Activated T-cell treated with anti-CD3 and anti-CD28 coated beads for 4 hours (primary cell): Measurements from ENCODE around the gene CCDC146.
A peak's percentile ranks its signal among the peaks of the same experiment; 100 is the strongest.
"Not testable (repeated sequence)": the region's sequence is repeated elsewhere in the genome, so short reads cannot be mapped to it uniquely, and the experiment has no call there.

Source experiments
- DNase-seq: peaks from one replicate; pipeline ENCODE4 v3.0.0-alpha.2; 2020

Gene CCDC146

DNA sequence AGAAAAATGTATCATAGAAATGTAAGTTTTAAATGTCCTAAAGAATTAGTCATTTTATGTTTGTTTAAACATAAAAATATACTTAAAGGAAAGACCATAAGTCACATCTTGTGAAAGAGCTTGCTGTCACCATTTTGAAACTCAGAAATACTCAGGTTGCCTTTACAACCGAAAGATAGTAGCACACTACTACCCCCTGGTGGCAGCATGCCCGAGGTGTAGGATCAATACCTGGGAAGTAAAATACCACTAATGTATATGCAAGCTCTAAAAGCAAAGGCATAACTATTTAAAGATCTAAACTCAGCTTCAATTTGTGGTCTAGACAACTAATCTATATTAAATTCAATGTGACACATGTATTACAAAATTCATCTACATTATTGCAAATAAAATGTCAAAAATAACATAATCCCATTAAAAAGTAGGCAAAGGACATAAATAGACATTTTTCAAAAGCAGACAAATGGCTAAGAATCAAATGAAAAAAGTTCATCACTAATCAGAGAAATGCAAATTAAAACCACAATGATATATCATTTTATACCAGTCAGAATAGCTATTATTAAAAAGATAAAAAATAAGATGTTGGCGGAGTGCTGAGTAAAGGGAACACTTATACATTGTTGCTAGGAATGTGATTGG, 124.9 kb downstream of the CCDC146 start:
- peak; percentile 87 for DNase-seq

- DNase-seq, result no peak
Measured at GRCh38 chr7:77248154-77248553, 125.7 kb downstream of the CCDC146 start.

DNA sequence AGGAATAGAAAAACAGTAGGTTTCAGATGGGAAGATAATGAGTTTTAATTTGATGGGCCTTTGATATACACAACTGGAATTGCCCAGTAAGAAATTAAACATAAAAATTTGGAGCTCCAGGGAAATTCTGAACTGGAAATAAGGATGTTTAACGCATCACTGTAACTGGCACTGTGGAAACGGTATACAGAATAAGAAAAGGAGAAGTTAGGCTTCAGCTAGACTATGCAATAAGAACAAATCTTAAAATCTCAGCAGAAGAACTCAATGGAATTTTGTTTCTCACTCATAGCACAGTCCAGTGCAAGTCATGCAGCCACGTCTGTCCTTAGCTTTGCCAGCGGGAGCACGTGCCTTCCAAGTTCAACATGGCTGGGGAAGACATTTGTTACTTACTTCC, 130.1 kb downstream of the CCDC146 start:
- DNase-seq, result no peak

- DNase-seq, result no peak
Measured at GRCh38 chr7:77253151-77253550, 130.7 kb downstream of the CCDC146 start.

DNA sequence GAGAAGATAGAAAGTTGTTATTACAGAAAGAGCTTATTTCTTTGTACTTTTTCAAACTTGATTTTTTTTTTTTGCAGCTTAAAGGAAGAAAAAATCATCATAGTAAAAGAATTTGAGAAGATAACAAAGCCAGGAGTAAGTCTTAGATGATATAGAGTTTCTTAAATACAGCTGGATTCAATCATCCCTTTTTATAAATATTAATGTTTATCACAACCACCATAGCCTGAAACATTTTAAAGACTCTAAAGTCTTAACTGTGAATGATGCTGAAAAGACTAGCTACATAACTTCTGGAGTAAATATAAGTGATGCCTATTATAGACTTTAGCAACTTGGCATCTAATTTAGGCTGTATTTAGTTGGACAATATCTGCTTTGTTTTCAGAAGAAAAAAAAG, 132.0 kb downstream of the CCDC146 start:
- DNase-seq, result no peak

DNA sequence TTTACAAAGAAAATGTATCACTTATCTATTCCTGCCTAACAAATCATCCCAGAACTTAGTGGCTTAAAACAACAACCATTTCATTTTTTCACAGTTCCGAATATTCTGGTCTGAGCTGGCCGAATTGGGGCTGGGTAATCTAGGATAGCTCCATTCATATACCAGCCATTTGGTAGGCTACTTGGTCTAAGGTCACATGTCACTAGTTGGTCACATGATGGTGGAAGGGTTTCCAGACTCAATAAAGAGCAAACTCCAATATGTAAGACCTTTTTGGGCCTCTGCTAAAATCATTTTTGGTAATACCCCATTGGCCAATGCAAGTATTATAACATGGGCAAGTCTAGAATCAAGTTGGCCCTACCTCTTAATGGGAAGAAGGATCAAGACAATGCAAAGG, 132.5 kb downstream of the CCDC146 start:
- no peak for DNase-seq

DNA sequence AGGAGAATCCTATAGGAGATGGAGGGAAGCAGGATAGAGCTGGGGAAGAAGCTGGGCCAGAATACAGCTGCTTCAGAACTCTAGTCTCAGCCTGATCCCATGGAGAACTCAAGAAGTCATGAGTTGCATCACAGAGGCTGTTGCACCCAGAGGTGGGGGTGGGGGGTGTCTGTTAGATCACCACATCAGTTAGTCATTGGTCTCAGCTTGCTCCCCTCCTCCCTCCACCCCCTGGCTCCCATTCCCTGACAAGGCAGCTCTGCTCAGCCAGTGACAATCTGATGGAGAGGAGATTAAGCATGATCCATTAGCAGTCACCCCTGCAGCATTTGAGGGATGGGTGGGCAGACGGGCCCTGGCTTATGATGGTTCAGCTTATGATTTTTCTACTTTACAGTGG, 135.6 kb downstream of the CCDC146 start:
- DNase-seq, result no peak

DNA sequence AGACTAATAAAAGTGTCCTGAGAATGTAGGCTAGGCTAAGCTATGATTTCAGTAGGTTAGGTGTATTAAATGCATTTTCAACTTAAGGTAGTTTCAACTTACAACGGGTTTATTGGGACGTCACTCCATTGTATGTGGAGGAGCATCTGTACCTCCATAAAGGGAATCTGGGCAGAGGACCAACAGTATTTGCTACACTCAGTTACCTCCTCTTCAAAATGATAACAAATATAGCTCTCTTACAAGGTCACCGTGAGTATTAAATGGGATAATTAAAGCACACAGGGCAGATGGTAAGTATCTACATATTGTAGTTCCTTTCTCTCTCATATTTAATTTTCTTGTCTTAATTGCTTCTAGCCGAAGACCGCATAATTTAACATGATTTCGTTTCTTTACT, 136.2 kb downstream of the CCDC146 start:
- no peak for DNase-seq

DNA sequence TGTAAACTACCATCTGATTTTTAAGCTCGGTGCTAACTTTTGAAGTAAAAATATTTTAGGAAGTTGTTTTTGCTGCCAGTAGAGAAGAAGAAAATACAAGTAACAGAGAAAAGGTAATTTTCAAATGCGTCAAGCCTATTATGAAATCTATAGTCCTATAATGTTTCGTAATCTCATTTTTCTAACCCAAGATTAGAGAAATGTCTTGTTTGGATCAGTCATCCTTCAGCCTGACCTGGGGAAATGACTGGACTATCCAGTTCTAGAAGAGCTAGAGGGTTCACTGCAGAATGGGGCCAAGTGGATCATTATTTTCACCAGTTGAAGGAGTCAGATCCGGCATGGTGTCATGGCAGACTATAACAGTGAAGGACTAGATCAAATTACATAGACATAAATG, 139.9 kb downstream of the CCDC146 start:
- DNase-seq, result no peak

DNA sequence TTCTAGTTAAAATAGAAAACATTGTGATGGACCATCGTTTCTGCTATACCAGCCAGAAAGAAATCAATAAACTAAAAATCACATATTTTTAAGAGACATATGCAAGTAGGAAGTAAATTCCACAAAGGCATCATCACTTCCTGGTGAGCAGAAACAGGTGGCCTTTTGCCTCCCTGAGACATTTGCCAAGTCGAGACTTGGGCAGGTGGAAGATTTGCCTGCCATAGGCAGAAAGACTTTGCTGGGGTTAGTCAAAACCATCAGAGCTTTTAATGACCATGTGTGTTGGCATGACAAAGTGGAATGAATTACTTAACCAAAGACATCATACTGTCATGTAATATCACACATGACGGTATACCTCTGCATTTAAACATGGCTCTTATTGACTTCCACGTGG, 143.3 kb downstream of the CCDC146 start:
- no peak for DNase-seq

DNA sequence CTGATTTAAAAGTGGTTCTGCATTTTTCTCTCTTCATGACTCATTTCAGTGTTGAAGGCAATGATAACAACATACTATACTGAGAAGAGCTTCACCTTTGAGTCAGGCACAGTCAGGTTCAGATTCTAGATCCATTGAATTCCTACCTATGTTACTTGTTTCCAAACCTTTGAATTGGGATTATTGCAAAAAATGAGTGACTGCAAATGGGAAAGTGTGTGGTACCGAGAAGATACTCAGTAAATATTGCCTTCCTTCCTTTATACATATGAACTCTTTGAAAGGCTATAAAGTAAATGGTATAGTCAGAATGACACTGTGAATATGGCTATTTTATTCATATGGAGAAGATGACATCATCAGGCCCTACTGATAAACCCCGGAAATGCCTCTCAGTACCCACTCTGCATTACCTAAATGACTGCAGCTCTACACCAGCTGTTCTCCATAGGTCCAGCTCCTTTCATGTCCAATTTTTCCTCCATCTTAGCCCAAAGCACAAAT, 143.9 kb downstream of the CCDC146 start:
- no peak for DNase-seq

DNA sequence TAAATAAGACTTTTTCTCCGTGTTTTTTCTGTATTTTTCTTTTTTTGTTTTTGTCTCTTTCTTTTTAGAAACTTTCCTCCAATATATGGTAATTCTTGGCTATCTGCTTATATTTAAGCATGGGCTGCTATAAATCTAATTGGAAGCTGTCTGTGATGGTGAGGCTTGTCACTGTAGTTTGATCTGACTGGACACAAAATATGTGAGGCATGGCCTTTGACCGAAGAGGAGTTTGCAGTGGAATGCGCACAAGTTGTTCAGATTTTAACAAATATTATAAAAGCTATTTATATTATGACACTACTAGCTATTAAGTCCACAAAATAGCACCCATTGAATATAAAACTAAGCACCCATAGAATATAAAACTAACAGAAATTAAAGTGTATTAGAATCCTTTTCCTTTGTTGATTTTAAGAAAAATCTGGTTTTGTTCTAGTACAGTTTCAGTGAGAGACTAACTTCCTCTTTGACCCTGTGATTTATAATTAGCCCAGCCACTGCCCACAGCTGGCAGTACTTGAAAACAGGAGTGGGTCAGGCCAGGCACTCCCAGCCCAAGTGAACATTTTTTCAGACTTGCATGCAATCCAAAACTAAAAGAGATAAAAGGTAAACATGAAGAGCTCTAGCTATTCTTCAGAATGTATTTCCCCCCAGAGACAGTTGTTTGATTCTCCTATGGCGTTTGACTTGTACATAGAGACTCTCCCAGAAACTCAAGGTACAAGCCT, 147.1 kb downstream of the CCDC146 start:
- no peak for DNase-seq

DNA sequence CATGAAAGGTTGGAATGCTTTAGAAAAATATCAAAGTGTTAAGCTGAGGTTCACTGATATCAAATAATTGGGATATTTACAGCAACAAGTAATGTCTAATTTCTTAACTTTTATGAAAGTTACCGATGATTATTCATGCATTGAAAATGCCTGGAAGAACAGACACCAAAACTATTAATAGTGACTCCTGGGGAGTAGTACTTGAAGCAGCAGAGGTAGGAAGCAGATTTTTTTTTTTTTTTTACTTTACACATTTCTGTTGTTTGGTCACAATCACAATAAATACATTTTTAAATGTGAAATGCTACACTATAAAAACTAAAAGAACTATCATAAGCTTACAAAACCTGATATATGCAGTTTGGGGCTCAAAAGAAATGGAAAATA, 147.7 kb downstream of the CCDC146 start:
- no peak for DNase-seq

- no peak for DNase-seq
Measured at GRCh38 chr7:77271766-77272165, 149.4 kb downstream of the CCDC146 start.

GRCh38 chr7:77275663-77276062, 153.2 kb downstream of the CCDC146 start:
- not testable (repeated sequence) for DNase-seq

DNA sequence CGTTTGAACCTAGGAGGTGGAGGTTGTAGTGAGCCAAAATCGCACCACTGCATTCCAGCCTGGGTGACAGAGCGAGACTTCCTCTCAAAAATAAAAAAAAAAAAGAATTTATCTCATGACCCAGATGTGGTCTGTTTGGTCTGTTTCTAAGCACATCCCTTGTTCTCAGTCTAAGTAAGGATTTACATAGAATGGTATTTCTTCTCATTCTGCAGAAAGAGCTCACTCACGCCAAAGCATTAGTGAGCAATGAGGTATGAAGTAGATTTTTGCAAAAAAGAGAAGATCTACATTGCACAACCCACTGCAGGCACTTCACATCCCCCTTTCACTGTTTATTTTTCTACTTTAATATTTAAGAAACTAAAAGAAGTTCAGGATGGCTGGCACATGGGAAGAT, 153.7 kb downstream of the CCDC146 start:
- DNase-seq, result no peak

GRCh38 chr7:77281780-77282478, 159.5 kb downstream of the CCDC146 start:
- no peak for DNase-seq

DNA sequence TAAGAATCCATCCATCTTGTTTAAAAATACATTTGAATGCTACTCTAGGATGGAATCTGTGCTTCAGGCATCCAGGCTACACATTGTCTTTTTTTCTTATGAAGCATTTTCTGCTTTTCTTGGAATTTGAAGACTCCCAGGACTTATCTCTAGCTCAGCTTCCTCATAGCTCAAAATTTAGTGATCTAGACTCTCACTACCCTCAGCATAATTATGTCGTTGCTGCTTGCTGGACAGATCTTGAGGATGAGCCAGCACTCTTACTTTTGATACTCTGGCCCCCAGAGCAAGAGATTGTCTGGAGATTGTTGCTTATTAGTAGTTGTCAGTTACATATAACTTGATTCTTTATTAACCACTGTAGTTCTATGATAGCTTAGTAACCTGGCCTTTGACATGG, 160.5 kb downstream of the CCDC146 start:
- no peak for DNase-seq

- DNase-seq, result no peak
Measured at GRCh38 chr7:77284005-77284404, 161.6 kb downstream of the CCDC146 start.

DNA sequence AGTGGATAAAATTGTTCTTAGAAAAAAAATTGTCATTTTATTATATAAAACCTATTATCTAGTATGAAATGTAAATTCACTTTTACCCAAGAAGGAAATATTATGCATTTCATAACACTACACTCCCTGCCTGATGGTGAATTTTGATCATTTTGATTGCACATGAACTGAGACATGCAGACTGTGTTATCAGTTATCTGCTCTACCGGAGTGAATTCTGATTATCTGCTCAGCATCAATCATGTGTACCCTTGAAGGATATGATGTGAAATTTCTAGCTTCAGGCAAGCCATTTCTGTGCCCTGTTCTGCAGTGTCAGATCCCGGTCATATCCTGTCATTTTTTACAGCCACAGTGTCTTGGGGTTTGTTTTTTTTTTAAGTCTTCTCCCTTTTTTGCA, 162.2 kb downstream of the CCDC146 start:
- no peak for DNase-seq

DNA sequence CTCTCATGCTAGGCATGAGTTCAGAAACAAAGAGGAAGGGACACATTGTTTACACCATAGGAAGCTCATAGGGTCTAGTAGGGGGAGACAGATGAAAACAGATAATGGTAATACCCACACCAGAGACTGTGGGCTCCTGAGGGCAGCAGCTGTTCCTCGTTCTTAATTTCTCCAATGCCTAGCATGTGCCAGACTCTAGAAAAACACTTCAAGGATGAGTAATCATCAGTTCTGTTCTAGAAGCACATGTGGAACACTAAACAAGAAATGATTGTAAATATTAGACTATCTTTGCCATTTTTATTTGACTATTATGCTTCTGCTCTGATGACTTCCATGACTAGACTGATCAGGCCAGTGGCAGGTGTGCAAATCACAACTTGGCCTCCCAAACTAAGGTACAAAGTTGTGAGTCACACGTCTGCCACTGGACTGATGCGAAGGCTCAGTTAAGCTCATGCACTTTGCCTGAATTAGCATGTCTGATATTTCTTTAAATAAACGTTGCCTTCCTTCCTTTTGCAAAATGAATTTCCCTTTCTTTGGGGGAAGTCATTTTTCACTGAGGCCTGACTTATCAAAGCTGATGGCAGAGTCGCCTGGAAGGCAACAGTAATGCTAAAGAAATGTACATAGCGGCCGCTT, 166.4 kb downstream of the CCDC146 start:
- no peak for DNase-seq

DNA sequence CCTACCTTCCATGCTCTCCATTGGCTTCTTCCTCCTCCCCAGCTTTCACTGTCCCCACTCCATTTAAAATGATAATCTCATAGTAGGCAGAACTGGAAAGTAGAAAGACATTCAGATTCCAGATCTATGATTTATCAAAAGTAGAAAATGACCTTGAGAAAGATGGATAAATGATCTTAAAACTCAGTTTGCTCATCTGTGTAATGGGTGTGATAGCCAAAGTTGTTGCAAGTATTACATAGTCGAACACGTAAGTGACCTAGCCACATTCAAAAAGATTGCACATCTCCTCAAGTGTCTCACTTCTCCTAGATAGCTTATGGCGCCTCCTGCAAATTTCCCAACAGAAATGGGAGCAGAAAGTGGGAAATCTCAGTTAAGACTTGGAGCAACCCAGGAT, 167.0 kb downstream of the CCDC146 start:
- no peak for DNase-seq

DNA sequence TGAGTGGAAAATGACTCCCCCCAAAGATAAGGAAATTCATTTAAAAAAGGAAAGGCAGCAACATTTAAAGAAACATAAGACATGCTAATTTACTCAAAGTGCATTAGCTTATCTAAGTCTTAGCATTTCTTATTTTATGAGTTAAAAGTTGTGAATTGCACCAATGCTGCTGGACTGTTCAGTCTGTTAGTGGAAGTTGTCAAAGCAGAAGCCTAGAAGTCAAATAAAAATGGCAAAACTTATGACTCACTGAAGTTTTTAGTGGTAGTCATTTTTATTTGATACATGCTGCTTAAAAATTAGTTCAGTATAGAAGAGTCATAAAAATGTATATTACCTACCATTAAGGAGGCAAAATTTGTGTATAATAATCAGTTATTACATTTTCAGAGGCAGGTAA, 168.0 kb downstream of the CCDC146 start:
- DNase-seq, result no peak

- DNase-seq, result no peak
Measured at GRCh38 chr7:77293046-77293445, 170.6 kb downstream of the CCDC146 start.
